ENCODE results near the gene MAML3.

MAML3 gene

DNA sequence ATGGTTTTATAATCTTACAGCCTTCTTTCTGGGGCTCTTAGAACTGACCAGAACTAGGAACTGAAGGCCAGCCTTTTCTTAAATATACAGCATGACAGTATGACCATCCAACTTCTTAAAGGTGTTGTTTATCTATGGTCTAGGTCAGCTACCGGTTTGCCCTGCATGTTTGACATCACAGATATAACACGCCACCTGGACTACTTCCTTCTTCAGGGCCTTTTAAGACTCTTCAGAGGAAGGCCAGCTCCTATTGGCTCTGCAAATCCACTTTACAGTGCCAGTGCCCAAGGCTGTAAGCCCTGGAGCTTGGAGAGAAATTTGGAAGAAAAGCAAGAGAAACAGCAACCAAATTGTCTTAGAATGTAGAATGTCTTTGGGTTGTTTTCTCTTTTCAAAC lies 302.9 kb downstream of the MAML3 start:
- DNase-seq (ENCODE audit: low read depth in 3 of 3, low spot score in 1 of 3) = no peak

DNA sequence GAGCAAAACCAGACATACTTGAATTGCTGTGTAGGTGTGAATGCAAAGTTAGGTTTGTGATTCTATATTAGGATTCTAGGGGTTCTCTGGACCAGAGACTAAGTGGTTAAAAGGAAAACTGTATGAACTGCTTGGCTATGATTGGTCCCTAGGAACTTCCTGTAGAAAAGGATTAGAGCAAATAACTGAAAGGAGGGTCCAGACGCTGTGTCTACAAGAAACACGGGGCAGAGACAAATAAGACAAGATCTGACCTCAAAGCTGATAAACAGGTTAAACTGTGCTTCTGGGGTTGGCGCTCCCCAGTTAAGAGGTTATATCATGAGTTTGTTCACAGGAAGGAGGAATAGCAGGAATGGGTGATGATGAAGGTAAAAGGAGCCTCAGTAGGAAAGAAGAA lies 304.8 kb downstream of the MAML3 start:
- no peak for DNase-seq (ENCODE audit: low read depth in 3 of 3, low spot score in 1 of 3)

DNA sequence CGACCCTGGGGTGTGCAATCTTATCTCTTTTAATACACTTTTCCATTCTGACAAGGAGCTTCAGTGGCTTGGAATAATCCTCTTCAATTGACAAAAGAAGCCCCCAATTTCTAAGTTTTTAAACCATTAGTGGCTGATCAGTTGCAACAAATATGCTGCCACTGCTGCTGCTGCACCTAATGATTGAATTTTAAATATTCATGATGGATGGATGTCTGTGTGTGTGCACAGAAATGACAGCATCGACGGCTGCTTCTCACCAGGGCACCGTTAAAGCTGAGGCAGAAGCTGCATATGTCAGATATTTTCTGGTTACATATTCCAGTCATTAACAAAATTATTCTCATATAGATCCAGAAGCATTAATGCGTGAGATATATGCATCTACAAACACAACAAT lies 306.0 kb downstream of the MAML3 start:
- DNase-seq (ENCODE audit: low read depth in 3 of 3, low spot score in 1 of 3) = no peak

DNA sequence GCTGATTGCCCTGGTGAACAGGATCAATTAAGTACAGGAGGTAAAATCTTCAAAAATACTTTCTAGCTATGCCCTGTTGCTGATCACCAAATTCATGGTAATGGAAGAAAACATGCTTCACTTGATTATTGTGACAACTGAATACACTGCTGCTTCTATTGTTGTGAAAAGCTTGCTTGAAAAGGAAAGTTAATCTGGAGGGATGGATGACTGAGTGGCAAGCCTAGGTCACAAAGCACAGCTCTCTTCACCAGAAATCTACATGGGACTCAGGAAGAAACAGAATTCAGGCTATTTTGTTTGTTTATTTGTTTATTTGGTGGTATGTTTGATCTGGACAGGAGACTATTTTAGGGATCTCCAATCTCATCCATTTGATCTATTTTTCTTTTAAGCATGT lies 306.4 kb downstream of the MAML3 start:
- DNase-seq (ENCODE audit: low read depth in 3 of 3, low spot score in 1 of 3) = no peak

DNA sequence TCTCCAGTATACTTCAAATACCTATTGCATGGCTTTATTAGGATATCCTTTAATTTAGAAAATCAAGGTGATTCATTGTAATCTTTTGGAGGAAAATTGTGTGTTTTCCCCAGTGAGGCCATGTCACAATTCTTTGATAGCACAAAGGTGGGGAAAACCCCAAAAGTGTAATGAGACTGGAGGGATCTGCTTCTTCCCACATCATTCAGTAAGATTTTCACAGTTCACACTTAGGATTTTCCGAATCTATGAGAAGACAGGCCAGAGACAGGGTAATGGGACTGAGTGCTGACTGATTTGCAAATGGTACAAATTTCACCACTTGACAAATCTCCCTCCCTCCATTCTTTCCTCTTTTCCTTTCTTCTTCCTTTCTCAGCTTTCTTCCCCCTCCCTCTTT lies 307.2 kb downstream of the MAML3 start:
- no peak for DNase-seq (ENCODE audit: low read depth in 3 of 3, low spot score in 1 of 3)

DNA sequence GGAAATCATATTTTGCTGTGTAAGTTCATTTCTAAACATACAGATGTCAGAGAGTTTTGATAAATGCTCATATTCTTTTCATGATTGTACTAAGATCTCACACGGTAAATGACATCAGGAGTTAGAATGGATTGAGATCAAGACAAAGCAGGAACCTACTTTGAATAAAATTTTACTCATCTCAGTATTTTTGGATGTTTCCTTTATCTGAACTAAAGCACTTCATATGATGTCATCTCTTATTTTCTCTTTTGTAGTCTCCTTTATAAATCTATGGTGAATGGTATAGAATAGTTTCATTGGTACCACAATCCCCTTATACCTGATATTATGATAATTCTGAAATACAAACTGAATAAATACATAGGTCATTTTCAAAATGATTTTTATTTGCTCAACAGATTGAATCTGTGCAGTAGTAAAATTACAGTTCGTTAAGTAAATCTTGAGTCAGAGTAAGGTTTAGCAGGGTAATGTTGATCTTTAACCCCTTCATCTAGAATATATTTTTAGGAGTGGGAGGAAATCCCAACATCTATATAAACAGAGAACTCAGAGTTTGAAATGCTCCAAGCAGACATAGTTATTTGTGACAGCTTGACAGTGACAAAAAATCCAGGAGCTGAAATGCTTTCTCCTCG lies 308.4 kb downstream of the MAML3 start:
- no peak for DNase-seq (ENCODE audit: low read depth in 3 of 3, low spot score in 1 of 3)

DNA sequence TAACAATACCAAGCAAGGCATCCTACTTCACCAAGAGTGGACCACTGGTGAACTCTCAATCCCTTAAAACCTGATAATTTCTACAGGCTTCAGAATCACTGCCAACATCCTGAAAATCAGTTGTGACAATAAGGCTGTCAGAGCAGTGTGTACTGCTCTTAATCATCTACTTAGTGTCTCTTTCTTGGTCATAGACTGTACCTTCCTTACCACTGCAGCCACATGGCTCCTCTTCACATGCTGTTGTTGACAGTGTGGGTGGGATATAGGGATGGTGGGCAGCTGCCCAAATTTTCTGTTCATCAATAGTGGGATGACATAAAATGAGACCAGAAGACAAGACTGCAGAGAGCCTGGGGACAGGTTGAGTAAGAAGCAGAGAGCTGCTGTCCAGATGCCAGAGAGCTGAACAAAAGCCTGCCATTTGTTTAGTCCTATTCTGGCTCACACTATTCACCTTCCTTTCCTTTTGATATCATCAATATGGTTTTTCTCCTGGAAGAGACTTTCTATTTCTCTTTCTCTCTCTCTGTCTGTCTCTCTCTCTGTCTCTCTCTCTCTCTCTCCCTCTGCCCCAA lies 309.4 kb downstream of the MAML3 start:
- DNase-seq (ENCODE audit: low read depth in 3 of 3, low spot score in 1 of 3) = no peak

DNA sequence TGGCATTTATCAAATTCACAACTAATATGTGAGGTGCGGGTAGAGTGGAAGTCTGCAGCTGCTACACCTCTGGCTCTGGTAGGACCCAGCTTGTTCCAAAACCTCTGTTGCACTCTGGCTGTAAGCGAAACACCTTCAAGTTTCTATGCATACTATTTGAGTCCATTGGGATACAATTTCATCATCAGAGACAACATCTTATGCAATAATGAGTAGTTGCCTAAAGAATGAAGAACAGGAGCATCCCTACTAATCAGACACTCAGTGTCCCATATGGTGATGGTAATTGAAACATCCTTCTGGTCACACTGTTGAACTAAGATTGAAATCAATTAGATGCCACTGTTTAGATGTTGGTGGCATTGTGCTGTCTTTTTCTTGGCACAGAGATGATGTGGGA lies 309.9 kb downstream of the MAML3 start:
- no peak for DNase-seq (ENCODE audit: low read depth in 3 of 3, low spot score in 1 of 3)

DNA sequence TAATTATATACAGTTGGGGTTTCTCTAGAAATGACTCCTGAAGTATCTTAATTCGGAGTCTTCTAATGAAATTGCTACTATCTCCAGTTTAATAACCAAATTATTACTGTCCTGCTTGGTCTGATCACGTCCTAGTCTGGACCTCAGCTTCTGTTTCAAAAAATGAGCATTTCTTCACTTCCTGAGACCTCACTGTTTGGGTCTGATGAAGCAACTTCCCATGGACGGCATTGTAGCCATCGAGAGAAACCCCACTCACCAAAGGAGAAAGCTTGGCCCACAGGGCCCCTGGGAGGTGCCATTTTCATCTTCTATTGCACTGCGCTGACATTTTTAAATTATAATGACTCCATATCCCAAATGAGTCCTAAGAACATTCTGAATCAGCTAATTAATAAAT lies 310.3 kb downstream of the MAML3 start:
- no peak for DNase-seq (ENCODE audit: low read depth in 3 of 3, low spot score in 1 of 3)

DNA sequence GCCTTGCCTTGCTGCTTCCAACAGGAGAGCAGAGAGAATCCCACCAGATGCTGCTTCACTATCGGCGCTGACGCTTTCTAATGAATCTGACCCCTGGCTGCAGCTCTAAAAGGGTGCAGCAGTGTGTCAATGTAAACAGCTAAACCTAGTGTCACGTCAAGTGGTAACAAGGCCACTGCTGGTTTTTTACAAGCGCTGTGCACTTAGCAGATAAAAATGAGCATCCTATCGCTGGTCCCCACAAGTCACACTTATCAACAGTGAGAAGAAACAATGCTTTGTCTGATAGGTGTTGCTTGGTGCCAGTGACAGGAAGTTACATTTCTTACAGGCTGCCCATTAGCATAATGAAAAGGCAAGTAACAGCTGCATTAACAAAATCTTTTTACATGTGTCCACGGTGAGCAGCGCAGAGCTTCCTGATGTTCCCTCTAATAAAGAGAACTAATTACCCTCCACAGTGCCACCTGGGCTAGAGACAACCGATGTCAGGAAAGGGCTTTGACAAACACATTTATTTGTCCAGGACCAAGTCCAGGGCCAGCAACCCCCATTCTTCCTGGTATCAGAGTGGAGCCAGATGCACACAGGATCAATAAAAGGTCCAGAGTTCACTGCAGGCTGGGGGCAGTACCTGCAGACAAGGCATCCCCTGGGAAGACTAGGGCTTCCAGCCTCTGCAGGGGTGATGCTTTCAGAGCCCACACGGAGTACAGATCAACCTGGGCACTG lies 312.4 kb downstream of the MAML3 start:
- DNase-seq (ENCODE audit: low read depth in 3 of 3, low spot score in 1 of 3) = no peak

DNA sequence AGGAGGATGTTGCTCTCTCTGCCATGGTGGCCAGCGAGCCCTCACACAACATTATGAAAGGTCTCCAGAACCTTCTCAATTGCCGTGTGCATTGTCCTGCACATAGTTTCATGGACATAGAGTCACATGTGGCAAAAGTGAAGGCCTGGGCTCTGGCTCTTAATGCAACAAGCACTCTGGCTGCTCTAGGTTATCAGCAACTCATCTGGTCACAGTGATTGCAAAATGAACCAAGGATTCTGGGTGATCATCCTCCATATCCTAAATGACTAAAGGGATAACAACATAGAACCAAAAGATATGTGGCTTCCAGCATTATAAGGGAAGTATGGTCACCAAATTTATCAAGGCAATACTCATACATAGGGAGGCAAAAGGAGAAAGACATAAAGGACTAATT lies 313.2 kb downstream of the MAML3 start:
- DNase-seq (ENCODE audit: low read depth in 3 of 3, low spot score in 1 of 3) = no peak

DNA sequence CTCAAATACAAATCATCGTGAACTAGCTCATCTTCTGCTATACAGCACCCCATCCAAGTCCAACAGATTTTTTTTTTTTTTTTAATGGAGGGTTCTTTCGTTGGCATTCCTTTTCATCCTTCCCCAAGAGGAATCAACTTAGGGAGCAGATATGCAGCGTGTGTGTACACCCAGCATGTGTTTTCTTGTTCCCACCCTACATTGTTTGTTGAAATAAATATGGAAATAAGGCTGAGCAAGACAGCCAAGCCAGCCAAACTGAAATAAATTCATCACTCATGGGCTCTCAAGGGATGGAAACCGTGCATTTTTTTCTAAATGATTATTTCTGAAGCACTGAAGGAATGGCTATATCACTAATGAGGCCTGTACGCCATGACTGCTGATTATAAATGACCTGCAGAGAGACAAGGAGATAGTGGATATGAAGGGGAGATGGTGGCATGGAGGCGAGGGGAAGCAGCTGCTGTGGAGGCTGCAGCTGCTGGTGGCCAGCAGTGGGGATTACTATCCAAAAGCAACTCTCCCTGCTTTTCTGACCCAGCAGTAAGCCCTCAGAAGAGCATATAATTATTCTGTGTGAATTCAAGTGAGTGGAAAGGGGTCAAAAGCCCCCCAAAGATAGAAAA lies 314.5 kb downstream of the MAML3 start:
- DNase-seq (ENCODE audit: low read depth in 3 of 3, low spot score in 1 of 3) = no peak

DNA sequence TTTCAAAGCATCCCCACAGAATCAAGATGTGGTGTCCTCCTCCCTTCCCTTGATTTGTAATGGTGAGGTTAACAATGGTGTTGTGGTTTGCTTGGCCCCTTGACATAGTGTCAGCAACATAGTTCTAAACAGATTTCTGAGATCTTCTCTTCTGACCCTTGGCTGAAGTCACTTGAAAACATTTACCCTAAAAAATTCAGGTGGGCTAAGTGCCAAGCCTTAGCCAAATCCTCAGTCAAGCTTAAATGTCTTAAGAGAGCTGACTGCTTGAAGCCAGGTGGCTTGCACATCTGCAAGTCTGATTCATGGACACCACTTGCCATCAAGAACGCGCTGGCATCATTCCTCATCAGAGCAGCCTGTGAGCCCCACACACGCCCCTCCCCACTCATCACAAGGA lies 315.2 kb downstream of the MAML3 start:
- no peak for DNase-seq (ENCODE audit: low read depth in 3 of 3, low spot score in 1 of 3)

DNA sequence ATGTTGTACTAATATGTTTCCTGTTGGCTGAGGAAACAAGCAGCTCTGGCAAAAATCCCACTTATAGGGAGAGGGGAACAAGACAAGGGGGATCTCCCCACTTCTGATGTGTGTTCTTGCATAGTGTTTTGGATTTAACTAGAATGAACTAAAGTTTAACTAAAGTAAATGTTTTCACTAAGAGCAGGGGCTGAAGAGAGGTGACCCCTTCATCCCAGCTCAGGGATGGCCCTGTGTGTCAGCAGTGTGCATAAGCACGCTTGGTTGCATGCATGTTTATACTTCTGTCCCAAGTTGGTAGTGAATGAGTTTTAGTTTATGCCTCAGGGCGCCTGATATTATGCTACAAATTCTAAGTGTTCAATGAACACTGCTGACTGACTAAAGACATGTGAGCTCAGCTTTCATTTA lies 319.0 kb downstream of the MAML3 start:
- DNase-seq (ENCODE audit: low read depth in 3 of 3, low spot score in 1 of 3) = no peak

DNA sequence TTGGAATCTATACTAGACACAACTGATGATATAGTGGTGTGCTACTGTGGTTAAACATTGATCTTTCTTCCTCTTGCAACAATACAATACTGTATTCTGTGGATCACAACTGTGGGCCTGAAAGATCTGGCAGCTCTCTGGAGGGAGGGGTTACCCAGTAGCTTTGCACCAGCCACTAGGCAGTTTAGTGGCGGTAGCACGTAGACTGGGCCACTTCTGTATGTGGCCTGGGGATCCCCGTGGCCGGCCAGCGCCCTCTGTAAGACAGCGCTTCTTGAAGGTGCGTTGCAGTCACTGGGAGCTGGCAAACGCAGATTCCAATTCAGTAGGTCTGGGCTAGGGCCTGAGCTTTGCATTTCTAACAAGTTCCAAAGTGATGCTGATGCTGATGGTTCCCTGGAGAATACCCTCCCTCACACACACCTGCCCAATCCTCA lies 319.7 kb downstream of the MAML3 start:
- no peak for DNase-seq (ENCODE audit: low read depth in 3 of 3, low spot score in 1 of 3)

DNA sequence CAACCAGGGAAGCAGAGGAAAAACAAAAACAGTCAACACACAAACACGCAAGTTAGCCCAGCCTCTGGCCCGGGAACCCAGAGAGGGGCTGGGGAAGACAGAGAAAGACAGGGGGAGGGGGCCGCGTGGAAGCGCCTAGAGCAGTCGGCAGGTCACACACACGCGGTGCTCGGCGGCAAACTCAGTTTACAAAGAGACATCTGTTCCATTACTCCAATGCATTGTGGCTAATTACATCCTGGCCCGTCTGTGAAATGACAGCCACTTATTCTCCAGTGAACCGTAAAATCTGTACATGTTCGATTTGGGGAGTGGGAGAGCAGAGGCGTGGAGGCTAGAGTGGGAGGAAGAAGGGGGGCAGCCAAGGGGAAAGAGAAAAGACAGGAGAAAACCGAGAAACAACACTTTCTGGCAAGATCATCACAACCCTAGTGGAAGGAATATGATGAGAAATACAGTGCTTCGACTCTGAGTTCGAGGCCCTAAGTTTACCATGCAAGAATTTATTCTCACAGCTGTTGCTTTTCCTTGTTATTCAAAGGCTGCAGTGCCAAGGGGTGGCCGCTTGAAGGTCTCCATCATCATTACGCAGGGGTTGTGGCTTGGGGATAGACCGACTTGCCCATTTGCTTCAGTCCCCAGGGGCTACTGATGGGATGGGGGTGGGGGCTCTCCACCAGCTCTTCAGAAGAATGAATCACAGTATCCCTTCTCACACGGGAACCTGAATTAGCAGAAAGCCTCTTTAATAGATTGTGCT lies 320.7 kb downstream of the MAML3 start:
- no peak for DNase-seq (ENCODE audit: low read depth in 3 of 3, low spot score in 1 of 3)

DNA sequence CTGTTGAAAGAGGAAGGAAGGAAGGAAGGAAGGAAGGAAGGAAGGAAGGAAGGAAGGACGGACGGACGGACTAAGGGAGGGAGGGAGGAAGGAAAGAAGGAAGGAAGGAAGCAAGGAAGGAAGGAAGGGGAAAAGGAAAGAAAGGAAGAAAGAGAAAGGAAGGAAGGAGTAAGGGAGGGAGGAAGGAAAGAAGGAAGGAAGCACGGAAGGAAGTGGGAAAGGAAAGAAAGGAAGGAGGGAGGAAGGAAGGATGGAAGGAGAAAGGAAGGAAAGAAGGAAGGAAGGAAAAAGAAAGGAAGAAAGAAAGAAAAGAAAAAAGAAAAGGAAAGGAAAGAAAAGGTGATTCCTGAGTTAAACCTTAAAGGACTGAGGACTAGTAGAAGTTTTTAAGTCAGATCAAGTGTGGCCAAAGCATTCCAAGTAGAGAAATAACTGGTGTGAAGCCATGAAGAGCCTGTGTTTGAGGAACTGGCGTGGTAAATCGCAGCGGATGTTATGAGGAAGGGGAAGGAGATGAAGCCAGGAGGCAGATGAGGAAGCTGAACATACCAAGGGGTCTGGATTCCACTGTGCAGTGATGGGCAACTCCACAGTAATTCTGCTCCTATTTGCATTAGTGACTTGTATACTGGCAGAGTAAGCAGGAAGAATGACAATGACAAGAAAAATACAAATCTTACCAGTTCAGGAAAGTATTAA lies 324.9 kb downstream of the MAML3 start:
- DNase-seq (ENCODE audit: low read depth in 3 of 3, low spot score in 1 of 3) = no peak

DNA sequence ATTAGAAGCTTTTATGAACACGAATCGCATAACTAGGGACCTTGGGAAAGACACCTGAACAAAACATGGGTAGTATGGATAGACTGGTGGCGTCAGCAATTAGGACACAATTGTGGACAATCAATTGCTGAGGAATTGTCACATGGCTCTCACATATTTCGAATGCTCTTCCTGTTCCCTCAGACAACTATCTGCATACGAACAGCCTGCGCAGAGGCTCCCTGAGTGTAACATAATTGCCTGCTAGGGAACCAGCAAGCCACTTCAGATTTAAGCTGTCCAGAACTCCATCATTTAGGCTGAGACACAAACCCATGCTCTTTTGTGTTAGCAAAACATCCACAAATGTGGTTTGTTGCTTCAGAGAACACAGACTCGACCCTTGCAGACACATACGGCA lies 327.6 kb downstream of the MAML3 start:
- DNase-seq (ENCODE audit: low read depth in 3 of 3, low spot score in 1 of 3) = no peak

DNA sequence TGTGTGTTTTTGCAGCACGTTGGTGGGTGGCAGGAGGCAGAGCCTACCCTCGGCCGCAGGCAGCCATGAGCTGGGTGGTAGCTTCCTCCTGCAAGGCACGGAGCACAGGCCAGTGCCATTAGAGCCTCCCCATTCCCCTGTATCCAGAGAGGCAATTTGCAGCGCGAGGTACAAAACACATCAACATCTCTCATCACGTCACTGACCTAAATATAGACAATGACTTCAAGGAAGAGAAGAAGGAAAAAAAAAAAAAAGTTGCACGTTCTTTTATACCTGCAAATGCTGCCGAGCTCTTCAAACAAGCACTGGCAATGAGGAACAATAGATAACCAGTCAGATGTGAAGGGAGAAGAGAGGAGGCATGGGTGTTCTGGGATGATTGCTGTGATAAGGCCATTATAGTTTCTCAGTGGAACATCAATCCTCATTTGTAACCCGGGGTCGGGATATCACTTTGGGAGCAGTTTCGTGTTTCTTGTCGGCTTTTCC lies 328.4 kb downstream of the MAML3 start:
- no peak for DNase-seq (ENCODE audit: low read depth in 3 of 3, low spot score in 1 of 3)

DNA sequence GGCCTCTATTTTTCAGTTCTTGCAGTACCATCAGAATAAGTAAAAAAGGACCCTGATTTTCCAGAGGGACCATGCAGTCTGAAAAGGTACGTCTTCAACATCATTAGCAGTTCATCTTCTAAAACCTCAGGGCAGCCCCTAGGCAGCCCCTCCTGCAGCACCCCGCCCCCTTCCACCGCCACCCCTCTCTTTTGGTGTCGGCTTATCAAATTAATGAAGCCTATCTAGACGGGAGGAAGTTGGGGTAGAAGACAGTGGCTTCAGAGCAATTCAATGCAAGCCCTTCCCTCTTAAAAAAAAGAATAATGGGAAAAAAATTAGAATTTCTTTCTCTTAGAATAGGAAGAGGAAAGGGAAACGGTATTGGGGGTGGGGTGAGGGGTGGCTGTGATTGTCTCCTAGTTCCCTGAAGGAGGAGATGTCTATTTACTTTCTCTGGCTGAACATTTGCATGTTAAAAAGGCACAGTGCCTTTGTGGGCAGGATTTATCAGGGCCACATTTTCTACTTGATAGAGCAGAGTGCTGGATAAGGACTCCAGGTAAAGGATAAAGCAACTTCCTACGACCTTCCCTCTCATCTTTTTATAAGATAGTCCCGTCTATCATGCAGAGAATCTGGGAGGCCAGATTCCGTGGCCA lies 329.0 kb downstream of the MAML3 start:
- DNase-seq (ENCODE audit: low read depth in 3 of 3, low spot score in 1 of 3) = no peak
